HG02884 (cell line): ENCODE data around the gene CD207.

Experiments
- ATAC-seq: cut with Tn5 transposase; IDR thresholded peaks from one replicate; pipeline ENCODE4 v1.9.1; 2021; ENCODE audit warnings: mild to moderate bottlenecking, moderate library complexity; ENCODE audit not compliant: unreplicated experiment

Gene CD207

GRCh38 chr2:70795164-70795995 lies 40.2 kb downstream of the CD207 start:
- ATAC-seq: no peak

GRCh38 chr2:70793450-70793849 lies 42.2 kb downstream of the CD207 start:
- ATAC-seq: no peak

- no peak for ATAC-seq
Measured at GRCh38 chr2:70790136-70790828, 45.3 kb downstream of the CD207 start, which contains the start of gene FIGLA. TSS of gene FIGLA (minus strand) at chr2:70790643. CDS start at chr2:70790638, 5 bp downstream.

- no peak for ATAC-seq
Measured at GRCh38 chr2:70789304-70790135, 46.1 kb downstream of the CD207 start.

- ATAC-seq: no peak
Measured at GRCh38 chr2:70785137-70785911, 50.3 kb downstream of the CD207 start.

GRCh38 chr2:70784320-70784719 lies 51.3 kb downstream of the CD207 start:
- ATAC-seq: no peak
